Subcutaneous adipose tissue (tissue), 4 donors: ENCODE measurements around the gene ABCF2. TPM values are rescaled to one million over a fixed set of nuclear protein-coding genes. Genes with fewer than 3 reads are reported as not detected.

ENCODE experiments used
- CTCF ChIP-seq: fragments of 450-650 bp; IDR thresholded peaks from one replicate; pipeline ENCODE4 v1.5.1; 2016; ENCODE audit warnings: low read depth, mild to moderate bottlenecking, control low read depth, antibody characterized with exemption, moderate library complexity
- total RNA-seq, 4 donors: library from RNA; depleted of rRNA; stranded (reverse); fragments of >200 nt; gene quantifications; one replicate each; pipeline ENCODE4 v1.1.0, GENCODE V29; 2016

Gene ABCF2
- total RNA-seq, 4 donors from 2014 or later = 21.2 to 34.7 (median 29.3) TPM

- no peak for TF ChIP-seq CTCF
Measured at GRCh38 chr7:151179287-151179860, 47.6 kb downstream of the ABCF2 start.

- TF ChIP-seq CTCF = no peak
Measured at GRCh38 chr7:151178831-151179230, 48.2 kb downstream of the ABCF2 start.

GRCh38 chr7:151178236-151178635 lies 48.8 kb downstream of the ABCF2 start:
- TF ChIP-seq CTCF = no peak

- TF ChIP-seq CTCF = no peak
Measured at GRCh38 chr7:151177310-151177709, 49.7 kb downstream of the ABCF2 start.

- no peak for TF ChIP-seq CTCF
Measured at GRCh38 chr7:151176401-151176800, 50.6 kb downstream of the ABCF2 start.

GRCh38 chr7:151175793-151176311 lies 51.2 kb downstream of the ABCF2 start:
- TF ChIP-seq CTCF = no peak

- TF ChIP-seq CTCF = no peak
Measured at GRCh38 chr7:151175047-151175792, 51.8 kb downstream of the ABCF2 start.
